ENCODE results near the gene CCDC51.

The CCDC51 gene

GRCh38 chr3:48472673-48472922 lies 32.7 kb upstream of the CCDC51 start:
- Histone ChIP-seq H3K27me3 (no peaks in the 10 kb centered on the region), H3K36me3 (peaks cover 30% of the 10 kb centered on the region), H3K9me3 (no peaks in the 10 kb centered on the region), H3K27ac (peak overlapping the region; percentile 95), H3K4me1 (ENCODE audit: control insufficient read depth in 1 of 2, insufficient read depth in 1 of 2, low read depth in 1 of 2, low read length in 1 of 2) (peaks cover 29 to 34% of the 10 kb centered on the region in 2 experiments), H3K4me3 (ENCODE audit: low read depth in 1 of 2, low read length in 1 of 2) (peak overlapping the region; percentile 69 to 73)
- TF ChIP-seq CTCF (IDR thresholded peaks at IDR 0.05), result no peak

GRCh38 chr3:48470286-48470685 lies 30.4 kb upstream of the CCDC51 start:
- Histone ChIP-seq H3K4me3 (ENCODE audit: low read depth in 1 of 2, low read length in 1 of 2) (no peak overlapping the region), H3K4me1 (ENCODE audit: control insufficient read depth in 1 of 2, insufficient read depth in 1 of 2, low read depth in 1 of 2, low read length in 1 of 2) (peaks cover 51 to 57% of the 10 kb centered on the region in 2 experiments), H3K27ac (peak overlapping the region; percentile 62), H3K9me3 (no peaks in the 10 kb centered on the region), H3K27me3 (no peaks in the 10 kb centered on the region), H3K36me3 (peaks cover 42% of the 10 kb centered on the region)
- TF ChIP-seq CTCF (IDR thresholded peaks at IDR 0.05), result no peak

- no peaks in the 10 kb centered on the region for H3K27me3 ChIP-seq
- no peak overlapping the region for H3K4me3 ChIP-seq (ENCODE audit: low read depth in 1 of 2, low read length in 1 of 2)
- peak overlapping the region; percentile 62 for H3K27ac ChIP-seq
- H3K4me1 ChIP-seq (ENCODE audit: control insufficient read depth in 1 of 2, insufficient read depth in 1 of 2, low read depth in 1 of 2, low read length in 1 of 2), result peaks cover 55 to 61% of the 10 kb centered on the region in 2 experiments
- H3K9me3 ChIP-seq, result no peaks in the 10 kb centered on the region
- no peak for TF ChIP-seq CTCF (IDR thresholded peaks at IDR 0.05)
- peaks cover 49% of the 10 kb centered on the region for H3K36me3 ChIP-seq
These were observed 29.4 kb upstream of the CCDC51 start for GRCh38 chr3:48469046-48469915.

GRCh38 chr3:48468329-48468731 lies 28.4 kb upstream of the CCDC51 start:
- H3K27ac ChIP-seq, result peak overlapping the region; percentile 97
- H3K27me3 ChIP-seq, result no peaks in the 10 kb centered on the region
- H3K4me3 ChIP-seq (ENCODE audit: low read depth in 1 of 2, low read length in 1 of 2), result no peak overlapping the region
- no peaks in the 10 kb centered on the region for H3K9me3 ChIP-seq
- no peak for TF ChIP-seq CTCF (IDR thresholded peaks at IDR 0.05)
- H3K36me3 ChIP-seq, result peaks cover 52% of the 10 kb centered on the region
- peaks cover 52 to 58% of the 10 kb centered on the region in 2 experiments for H3K4me1 ChIP-seq (ENCODE audit: control insufficient read depth in 1 of 2, insufficient read depth in 1 of 2, low read depth in 1 of 2, low read length in 1 of 2)

GRCh38 chr3:48467473-48468267 lies 27.8 kb upstream of the CCDC51 start:
- Histone ChIP-seq H3K27me3 (no peaks in the 10 kb centered on the region), H3K9me3 (no peaks in the 10 kb centered on the region), H3K27ac (peak overlapping the region; percentile 97), H3K4me1 (ENCODE audit: control insufficient read depth in 1 of 2, insufficient read depth in 1 of 2, low read depth in 1 of 2, low read length in 1 of 2) (peaks cover 48 to 53% of the 10 kb centered on the region in 2 experiments), H3K36me3 (peaks cover 52% of the 10 kb centered on the region), H3K4me3 (ENCODE audit: low read depth in 1 of 2, low read length in 1 of 2) (peak overlapping the region in 1 of 2 experiments; percentile 63)
- TF ChIP-seq CTCF (IDR thresholded peaks at IDR 0.05), result no peak

Measured in neutrophil (primary cell).